Posterior cingulate gyrus (tissue), 11 donors: ENCODE results near the gene ARHGAP28.

Experiments used
- DNase-seq, 10 donors: peaks; one replicate each; pipeline versions ENCODE4 v3.0.0 to v3.0.0-alpha.2; 2020 to 2021; ENCODE audit warnings: mixed read lengths in 3 of 10
- intact Hi-C: fragments of 100-400 bp; cut with DNase I; formaldehyde crosslinking; loops from one replicate; pipeline ENCODE4 v1.15.1; 2023

ARHGAP28 gene

GRCh38 chr18:6951336-6952090 is 222.0 kb downstream of the ARHGAP28 start:
- DNase-seq: peak in 1 of 10 donors; percentile 78
- intact Hi-C loops: no loop called here

- no peak for DNase-seq
- intact Hi-C loops: no loop called here
These were observed 225.0 kb downstream of the ARHGAP28 start for GRCh38 chr18:6954501-6954900.

GRCh38 chr18:6955304-6955703 is 225.8 kb downstream of the ARHGAP28 start:
- DNase-seq: peak in 1 of 10 donors; percentile 58
- intact Hi-C loops: no loop called here

GRCh38 chr18:6956495-6956894 is 227.0 kb downstream of the ARHGAP28 start:
- intact Hi-C loops: no loop called here
- no peak for DNase-seq

GRCh38 chr18:6956999-6957398 is 227.5 kb downstream of the ARHGAP28 start:
- DNase-seq: no peak
- intact Hi-C loops: no loop called here

GRCh38 chr18:6959110-6959509 is 229.6 kb downstream of the ARHGAP28 start:
- DNase-seq: no peak
- intact Hi-C loops: no loop called here

- intact Hi-C loops: no loop called here
- DNase-seq: no peak
These were observed 230.6 kb downstream of the ARHGAP28 start for GRCh38 chr18:6960124-6960523.

- intact Hi-C loops: no loop called here
- DNase-seq: no peak
These were observed 231.1 kb downstream of the ARHGAP28 start for GRCh38 chr18:6960656-6961055.

GRCh38 chr18:6961331-6961730 is 231.8 kb downstream of the ARHGAP28 start:
- no peak for DNase-seq
- intact Hi-C loops: no loop called here

- intact Hi-C loops: no loop called here
These were observed 233.3 kb downstream of the ARHGAP28 start for GRCh38 chr18:6962571-6963451.

GRCh38 chr18:6963452-6964097 is 234.1 kb downstream of the ARHGAP28 start:
- intact Hi-C loops: no loop called here
- DNase-seq: no peak

More at GRCh38 chr18:6962571-6963451, 233.3 kb downstream of the ARHGAP28 start:
- DNase-seq: no peak
